ENCODE results near the gene LIMCH1.
"Not testable (repeated sequence)": the region's sequence is repeated elsewhere in the genome, so short reads cannot be mapped to it uniquely, and the experiment has no call there.

LIMCH1 gene

GRCh38 chr4:41731569-41732126, 193.7 kb downstream of the LIMCH1 start:
- no peak for DNase-seq (ENCODE audit: low spot score)

- no peak for DNase-seq (ENCODE audit: low spot score)
Measured at GRCh38 chr4:41734371-41734770, 196.4 kb downstream of the LIMCH1 start.

GRCh38 chr4:41737491-41737890, 199.5 kb downstream of the LIMCH1 start:
- DNase-seq (ENCODE audit: low spot score), result not testable (repeated sequence)

- DNase-seq (ENCODE audit: low spot score), result no peak
Measured at GRCh38 chr4:41741354-41741753, 203.4 kb downstream of the LIMCH1 start.

- no peak for DNase-seq (ENCODE audit: low spot score)
Measured at GRCh38 chr4:41744572-41745291, 206.8 kb downstream of the LIMCH1 start.

GRCh38 chr4:41745292-41746024, 207.5 kb downstream of the LIMCH1 start:
- DNase-seq (ENCODE audit: low spot score), result no peak

GRCh38 chr4:41746025-41746439, 208.1 kb downstream of the LIMCH1 start:
- no peak for DNase-seq (ENCODE audit: low spot score)

GRCh38 chr4:41746440-41747229, 208.7 kb downstream of the LIMCH1 start:
- DNase-seq (ENCODE audit: low spot score), result no peak

- no peak for DNase-seq (ENCODE audit: low spot score)
Measured at GRCh38 chr4:41747230-41748055, 209.5 kb downstream of the LIMCH1 start.

- DNase-seq (ENCODE audit: low spot score), result no peak
Measured at GRCh38 chr4:41748074-41748570, 210.2 kb downstream of the LIMCH1 start.

GRCh38 chr4:41748571-41749475, 210.9 kb downstream of the LIMCH1 start, which contains the start of gene PHOX2B:
Gene PHOX2B, minus strand, starts transcription at chr4:41748725. Its CDS starts 115 bp downstream, at chr4:41748610.
- DNase-seq (ENCODE audit: low spot score), result no peak

GRCh38 chr4:41749631-41750039, 211.7 kb downstream of the LIMCH1 start:
- DNase-seq (ENCODE audit: low spot score), result no peak

Measured in activated CD4-positive, alpha-beta T cell treated with anti-CD3 and anti-CD28 coated beads, Interleukin-2, Interleukin-4, amounts not matched to agents 100 ng/mL and 50 ng/mL, durations not matched to agents 16 hours and 8 hours (primary cell).